HEK293T (cell line): Measurements from ENCODE around the gene TAP2.

Source experiments
- CTCF ChIA-PET: fragments of 350-600 bp; formaldehyde crosslinking; extraction: SDS; loops from one replicate; lab custom pipeline; 2021; ENCODE audit warnings: antibody characterized with exemption, inconsistent platforms; lab: Yijun Ruan, JAX
- POLR2A ChIA-PET: fragments of 350-600 bp; formaldehyde crosslinking; extraction: SDS; loops from one replicate; lab custom pipeline; 2020; ENCODE audit warnings: antibody characterized with exemption, inconsistent platforms; lab: Yijun Ruan, JAX
- DNase-seq: peaks from one replicate; pipeline ENCODE4 v3.0.0; 2012; ENCODE audit warnings: mixed read lengths; ENCODE audit errors: extremely low spot score
- ARNT ChIP-seq: fragments of 450-650 bp; IDR thresholded peaks from 2 replicates; pipeline ENCODE4 v1.6.1; 2017; ENCODE audit warnings: mild to moderate bottlenecking
- BHLHE40 ChIP-seq: fragments of 450-650 bp; IDR thresholded peaks from 2 replicates; pipeline ENCODE4 v1.6.1; 2016; ENCODE audit warnings: mild to moderate bottlenecking, moderate library complexity, borderline replicate concordance
- CTBP1 ChIP-seq: fragments of 450-650 bp; IDR thresholded peaks from 2 replicates; pipeline ENCODE4 v1.6.1; 2016; ENCODE audit warnings: borderline replicate concordance
- ELF4 ChIP-seq: fragments of 450-650 bp; IDR thresholded peaks from 2 replicates; pipeline ENCODE4 v1.6.1; 2017; ENCODE audit warnings: antibody characterized with exemption
- FOXA1 ChIP-seq: fragments of 450-650 bp; IDR thresholded peaks from 2 replicates; pipeline ENCODE4 v1.6.1; 2016; ENCODE audit warnings: mild to moderate bottlenecking
- FOXK2 ChIP-seq: fragments of 450-650 bp; IDR thresholded peaks from 2 replicates; pipeline ENCODE4 v1.6.1; 2016; ENCODE audit warnings: mild to moderate bottlenecking
- FOXM1 ChIP-seq: fragments of 450-650 bp; IDR thresholded peaks from 2 replicates; pipeline ENCODE4 v1.6.1; 2017; ENCODE audit warnings: mild to moderate bottlenecking, borderline replicate concordance
- HDGF ChIP-seq: fragments of 450-650 bp; IDR thresholded peaks from 2 replicates; pipeline ENCODE4 v1.6.1; 2017; ENCODE audit warnings: antibody characterized with exemption, borderline replicate concordance
- L3MBTL2 ChIP-seq: fragments of 450-650 bp; conservative IDR thresholded peaks from 2 replicates; pipeline ENCODE4 v1.6.1; 2016; ENCODE audit warnings: mild to moderate bottlenecking
- LEF1 ChIP-seq: fragments of 450-650 bp; IDR thresholded peaks from 2 replicates; pipeline ENCODE4 v1.6.1; 2017; ENCODE audit warnings: mild to moderate bottlenecking, borderline replicate concordance
- NFRKB ChIP-seq: fragments of 450-650 bp; IDR thresholded peaks from 2 replicates; pipeline ENCODE4 v1.6.1; 2016; ENCODE audit warnings: mild to moderate bottlenecking, moderate library complexity
- SP1 ChIP-seq: fragments of 450-650 bp; IDR thresholded peaks from 2 replicates; pipeline ENCODE4 v1.6.1; 2017
- SUZ12 ChIP-seq: fragments of 450-650 bp; IDR thresholded peaks from 2 replicates; pipeline ENCODE4 v1.6.1; 2016; ENCODE audit warnings: mild to moderate bottlenecking
- TARDBP ChIP-seq: fragments of 450-650 bp; IDR thresholded peaks from 2 replicates; pipeline ENCODE4 v1.6.1; 2016
- ZNF384 ChIP-seq: fragments of 450-650 bp; IDR thresholded peaks from 2 replicates; pipeline ENCODE4 v1.6.1; 2016
- TF ChIP-seq, protein P1 (sequence below): fragments of 450-650 bp; IDR thresholded peaks from 2 replicates; pipeline ENCODE4 v1.6.1; 2016

The TAP2 gene

DNA sequence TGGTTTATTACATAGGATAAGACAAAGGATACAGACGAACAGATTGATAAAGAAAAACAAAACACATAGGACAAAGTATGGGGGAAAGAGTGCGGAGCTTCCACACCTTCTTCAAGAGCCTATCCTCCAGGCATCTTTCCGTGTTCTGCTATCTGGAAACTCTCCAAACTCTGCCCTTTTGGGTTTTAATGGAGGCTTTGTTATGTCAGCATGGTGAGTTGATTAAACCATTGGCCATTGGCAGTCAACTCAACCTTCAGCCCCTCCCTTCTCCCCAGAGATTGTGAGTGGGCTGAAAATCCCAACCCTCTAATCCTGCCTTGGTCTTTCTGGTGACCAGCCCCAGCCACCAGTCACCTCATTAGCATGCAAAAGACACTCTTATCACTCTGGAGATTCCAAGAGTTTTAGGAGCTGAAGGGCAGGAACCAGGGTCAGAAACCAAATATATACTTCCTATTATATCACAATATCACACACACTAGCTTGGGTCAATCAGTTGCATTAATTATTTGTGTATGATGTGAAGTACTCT lies 45.6 kb downstream of the TAP2 start:
- no peak for TF ChIP-seq ARNT
- CTCF ChIA-PET: interaction anchor here (0.6 to 1.1 kb wide), 2 partner anchors 92 to 310 kb away, joined by 3 to 9 read pairs; no protein-coding TSS in a partner anchor
- POLR2A ChIA-PET: interaction anchor here (1.0 kb wide), 1 partner anchor 46 kb away, joined by 3 read pairs; the partner anchor contains the start of gene TAP2
- no peak for DNase-seq

DNA sequence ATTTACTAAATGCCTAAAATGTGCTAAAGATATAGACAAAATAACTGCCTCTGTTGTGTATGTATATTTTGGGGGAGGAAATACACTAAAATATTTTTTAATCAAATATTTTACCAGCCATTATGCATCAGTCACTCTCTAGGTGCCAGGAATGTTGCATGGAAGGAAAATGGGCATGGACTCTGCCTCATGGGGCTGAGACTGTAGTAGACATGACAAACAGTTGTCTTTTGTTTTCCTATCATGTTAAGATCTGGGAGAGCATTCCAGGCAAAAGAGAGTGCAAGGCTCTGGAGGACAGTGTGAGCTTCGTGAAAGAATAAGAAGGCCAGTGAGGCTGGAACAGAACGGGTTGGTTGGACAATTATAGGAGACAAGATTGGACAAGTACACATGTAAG lies 48.2 kb downstream of the TAP2 start:
- POLR2A ChIA-PET: no interaction called here

More for the DNA sequence above, 48.2 kb downstream of the TAP2 start:
- CTCF ChIA-PET: no interaction called here
- DNase-seq: no peak
- no peak for TF ChIP-seq CTBP1
- no peak for TF ChIP-seq ELF4
- no peak for TF ChIP-seq FOXK2
- no peak for TF ChIP-seq FOXA1
- TF ChIP-seq, protein P1, sequence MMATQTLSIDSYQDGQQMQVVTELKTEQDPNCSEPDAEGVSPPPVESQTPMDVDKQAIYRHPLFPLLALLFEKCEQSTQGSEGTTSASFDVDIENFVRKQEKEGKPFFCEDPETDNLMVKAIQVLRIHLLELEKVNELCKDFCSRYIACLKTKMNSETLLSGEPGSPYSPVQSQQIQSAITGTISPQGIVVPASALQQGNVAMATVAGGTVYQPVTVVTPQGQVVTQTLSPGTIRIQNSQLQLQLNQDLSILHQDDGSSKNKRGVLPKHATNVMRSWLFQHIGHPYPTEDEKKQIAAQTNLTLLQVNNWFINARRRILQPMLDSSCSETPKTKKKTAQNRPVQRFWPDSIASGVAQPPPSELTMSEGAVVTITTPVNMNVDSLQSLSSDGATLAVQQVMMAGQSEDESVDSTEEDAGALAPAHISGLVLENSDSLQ: no peak
- no peak for TF ChIP-seq ZNF384
- TF ChIP-seq BHLHE40: no peak
- TF ChIP-seq ARNT: no peak
- TF ChIP-seq LEF1: no peak
- no peak for TF ChIP-seq HDGF
- no peak for TF ChIP-seq SUZ12
- no peak for TF ChIP-seq SP1
- no peak for TF ChIP-seq L3MBTL2
- no peak for TF ChIP-seq NFRKB
- no peak for TF ChIP-seq FOXM1
- TF ChIP-seq TARDBP: no peak
